Measurements from ENCODE around the gene TP63.
A peak's percentile ranks its signal among the peaks of the same experiment; 100 is the strongest.

The TP63 gene

GRCh38 chr3:189776149-189776824, 145.1 kb downstream of the TP63 start:
- Mint-ChIP-seq H3K27ac (no peak overlapping the region), H3K4me1 (no peaks in the 10 kb centered on the region), H3K27me3 (no peaks in the 10 kb centered on the region), H3K9me3 (no peaks in the 10 kb centered on the region), H3K4me3 (no peak overlapping the region), H3K36me3 (no peaks in the 10 kb centered on the region)
- DNase-seq (no peak), ATAC-seq (replicated peaks) (no peak)

GRCh38 chr3:189778340-189778950, 147.3 kb downstream of the TP63 start:
- ATAC-seq (replicated peaks) (peak in 1 of 2 donors; percentile 51), DNase-seq (no peak)
- Mint-ChIP-seq H3K4me3 (no peak overlapping the region), H3K4me1 (no peaks in the 10 kb centered on the region), H3K27ac (no peak overlapping the region), H3K36me3 (no peaks in the 10 kb centered on the region), H3K27me3 (no peaks in the 10 kb centered on the region), H3K9me3 (no peaks in the 10 kb centered on the region)

DNA sequence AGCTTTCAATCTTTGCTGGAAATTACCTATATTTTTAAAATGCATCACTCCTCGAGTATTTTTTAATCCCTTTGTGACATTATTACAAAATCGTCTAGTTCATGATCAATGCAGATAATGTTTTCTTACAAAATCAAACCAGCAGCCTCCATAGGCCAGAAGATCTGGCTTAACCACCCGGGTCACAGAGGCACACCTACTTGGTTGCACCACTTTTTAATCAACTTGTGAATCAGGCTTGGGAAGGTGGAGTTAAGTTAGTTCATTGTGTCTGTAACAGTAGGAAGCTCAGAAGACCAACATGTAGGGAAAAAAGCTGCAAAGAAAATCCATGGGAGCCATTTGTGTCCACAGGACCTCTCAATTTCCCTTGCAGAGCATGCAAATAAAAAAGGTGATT, 148.0 kb downstream of the TP63 start:
- no peaks in the 10 kb centered on the region for H3K27me3 Mint-ChIP-seq
- no peak overlapping the region for H3K4me3 Mint-ChIP-seq
- H3K9me3 Mint-ChIP-seq: no peaks in the 10 kb centered on the region
- no peak for DNase-seq
- H3K27ac Mint-ChIP-seq: no peak overlapping the region
- H3K4me1 Mint-ChIP-seq: no peaks in the 10 kb centered on the region
- no peak for ATAC-seq (replicated peaks)
- no peaks in the 10 kb centered on the region for H3K36me3 Mint-ChIP-seq

GRCh38 chr3:189780546-189781270, 149.5 kb downstream of the TP63 start:
- H3K27me3 Mint-ChIP-seq: no peaks in the 10 kb centered on the region
- H3K9me3 Mint-ChIP-seq: no peaks in the 10 kb centered on the region
- no peak overlapping the region for H3K4me3 Mint-ChIP-seq
- DNase-seq (no peak), ATAC-seq (replicated peaks) (no peak)
- no peaks in the 10 kb centered on the region for H3K4me1 Mint-ChIP-seq
- no peak overlapping the region for H3K27ac Mint-ChIP-seq
- H3K36me3 Mint-ChIP-seq: no peaks in the 10 kb centered on the region

GRCh38 chr3:189781415-189781814, 150.2 kb downstream of the TP63 start:
- Mint-ChIP-seq H3K4me1 (no peaks in the 10 kb centered on the region), H3K36me3 (no peaks in the 10 kb centered on the region), H3K4me3 (no peak overlapping the region), H3K27me3 (no peaks in the 10 kb centered on the region), H3K9me3 (no peaks in the 10 kb centered on the region), H3K27ac (no peak overlapping the region)
- ATAC-seq (replicated peaks): no peak
- no peak for DNase-seq

GRCh38 chr3:189786479-189787064, 155.4 kb downstream of the TP63 start:
- no peak overlapping the region for H3K4me3 Mint-ChIP-seq
- no peaks in the 10 kb centered on the region for H3K27me3 Mint-ChIP-seq
- H3K27ac Mint-ChIP-seq: no peak overlapping the region
- DNase-seq: no peak
- peaks cover 0 to 3% of the 10 kb centered on the region in 2 donors for H3K4me1 Mint-ChIP-seq
- no peaks in the 10 kb centered on the region for H3K36me3 Mint-ChIP-seq
- H3K9me3 Mint-ChIP-seq: no peaks in the 10 kb centered on the region
- no peak for ATAC-seq (replicated peaks)

DNA sequence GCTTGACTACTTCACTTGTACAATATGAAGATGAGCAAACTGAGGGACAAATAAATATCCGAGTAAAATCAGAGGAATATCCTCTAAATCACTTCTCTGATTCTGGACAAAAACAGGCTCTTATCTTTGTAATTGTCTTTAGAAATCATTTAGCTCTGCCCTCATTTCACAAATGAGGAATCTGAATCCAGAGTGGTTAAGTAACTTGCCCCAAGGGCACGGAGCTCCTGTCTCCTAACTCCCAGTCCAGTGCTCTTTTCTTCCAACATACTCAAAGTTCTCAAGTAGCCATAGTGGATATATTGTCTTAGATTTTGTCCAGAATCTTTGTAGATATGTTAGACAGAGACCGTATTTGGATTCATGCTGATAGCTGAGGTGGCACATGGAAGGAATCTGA, 156.0 kb downstream of the TP63 start:
- Mint-ChIP-seq H3K27me3 (no peaks in the 10 kb centered on the region), H3K4me3 (no peak overlapping the region), H3K4me1 (peaks cover 0 to 3% of the 10 kb centered on the region in 2 donors), H3K9me3 (no peaks in the 10 kb centered on the region), H3K27ac (no peak overlapping the region), H3K36me3 (no peaks in the 10 kb centered on the region)
- ATAC-seq (replicated peaks): no peak
- DNase-seq: no peak

DNA sequence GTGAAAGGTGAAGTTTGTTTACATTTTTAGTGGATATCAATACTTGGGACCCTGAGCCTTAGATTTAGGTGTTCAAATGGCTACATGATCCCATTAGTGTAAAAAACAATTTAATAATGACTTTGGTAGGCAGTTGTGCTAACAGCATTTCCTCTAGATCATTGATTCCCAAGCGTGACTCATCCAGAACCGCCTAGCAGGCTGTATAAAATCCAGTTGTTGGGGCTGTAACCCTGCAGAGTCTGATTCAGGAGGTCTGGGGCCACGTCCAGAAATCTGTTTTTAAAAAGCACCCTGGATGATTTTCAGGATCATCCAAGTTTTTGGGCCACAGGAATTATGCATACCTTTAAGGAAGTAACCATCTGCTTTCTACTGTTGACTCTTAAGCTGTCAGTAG, 156.4 kb downstream of the TP63 start:
- no peak overlapping the region for H3K4me3 Mint-ChIP-seq
- H3K36me3 Mint-ChIP-seq: no peaks in the 10 kb centered on the region
- no peaks in the 10 kb centered on the region for H3K27me3 Mint-ChIP-seq
- H3K4me1 Mint-ChIP-seq: peaks cover 0 to 3% of the 10 kb centered on the region in 2 donors
- H3K9me3 Mint-ChIP-seq: no peaks in the 10 kb centered on the region
- ATAC-seq (replicated peaks): no peak
- no peak overlapping the region for H3K27ac Mint-ChIP-seq
- DNase-seq: no peak

- H3K4me1 Mint-ChIP-seq: peaks cover 0 to 3% of the 10 kb centered on the region in 2 donors
- no peak for ATAC-seq (replicated peaks)
- H3K36me3 Mint-ChIP-seq: no peaks in the 10 kb centered on the region
- peak overlapping the region; percentile 62 for H3K27ac Mint-ChIP-seq
- no peaks in the 10 kb centered on the region for H3K9me3 Mint-ChIP-seq
- DNase-seq: no peak
- no peak overlapping the region for H3K4me3 Mint-ChIP-seq
- H3K27me3 Mint-ChIP-seq: no peaks in the 10 kb centered on the region
Observed at GRCh38 chr3:189789432-189789831, 158.2 kb downstream of the TP63 start.

- ATAC-seq (replicated peaks) (no peak), DNase-seq (no peak)
- H3K4me1 Mint-ChIP-seq: peaks cover 0 to 3% of the 10 kb centered on the region in 2 donors
- H3K27me3 Mint-ChIP-seq: no peaks in the 10 kb centered on the region
- H3K4me3 Mint-ChIP-seq: no peak overlapping the region
- no peak overlapping the region for H3K27ac Mint-ChIP-seq
- H3K36me3 Mint-ChIP-seq: no peaks in the 10 kb centered on the region
- no peaks in the 10 kb centered on the region for H3K9me3 Mint-ChIP-seq
Observed at GRCh38 chr3:189790658-189791057, 159.5 kb downstream of the TP63 start.

DNA sequence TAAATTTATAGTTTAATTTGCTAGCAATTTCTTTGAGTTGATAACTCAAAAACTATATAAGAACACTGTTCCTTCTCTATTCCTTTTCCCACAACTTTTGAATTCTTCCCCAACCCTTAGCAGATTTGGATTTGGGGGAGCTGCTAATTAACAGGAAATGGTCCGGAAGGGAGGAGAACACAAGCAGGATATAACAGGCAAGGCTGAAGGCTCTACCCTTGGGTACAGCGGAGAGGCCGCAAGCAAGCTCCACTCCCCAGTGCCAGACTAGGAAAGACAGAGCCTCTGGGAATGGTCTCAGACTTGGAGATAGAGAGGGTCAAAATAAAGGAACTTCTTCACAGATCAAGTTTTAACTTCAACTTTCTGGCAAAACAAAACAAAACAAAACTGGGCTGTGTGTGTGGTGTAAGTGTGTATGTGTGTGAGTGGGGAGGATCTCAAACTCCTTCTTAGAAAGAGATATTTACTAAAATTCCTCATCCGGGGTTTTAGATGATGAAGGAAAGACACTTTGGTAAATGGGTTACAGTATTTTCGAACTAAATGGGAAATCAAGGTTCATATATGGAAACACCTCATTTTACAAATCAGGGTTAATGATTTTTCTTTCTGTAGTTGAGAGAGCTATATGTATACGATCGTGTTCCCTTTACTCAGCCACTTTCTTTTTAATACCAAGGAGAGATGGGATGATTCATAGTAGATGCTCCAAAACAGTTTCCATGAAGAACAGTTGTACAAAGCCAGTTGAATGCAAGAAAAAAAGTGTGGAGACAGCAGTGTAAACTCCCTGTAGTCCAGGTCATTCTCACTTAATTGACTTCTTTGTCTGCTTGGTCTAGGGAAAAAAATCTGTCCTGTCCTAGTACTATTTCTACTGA, 161.1 kb downstream of the TP63 start:
- H3K27me3 Mint-ChIP-seq: no peaks in the 10 kb centered on the region
- H3K9me3 Mint-ChIP-seq: no peaks in the 10 kb centered on the region
- no peak overlapping the region for H3K27ac Mint-ChIP-seq
- no peak overlapping the region for H3K4me3 Mint-ChIP-seq
- no peaks in the 10 kb centered on the region for H3K36me3 Mint-ChIP-seq
- H3K4me1 Mint-ChIP-seq: peaks cover 0 to 3% of the 10 kb centered on the region in 2 donors
- DNase-seq (no peak), ATAC-seq (replicated peaks) (no peak)

DNA sequence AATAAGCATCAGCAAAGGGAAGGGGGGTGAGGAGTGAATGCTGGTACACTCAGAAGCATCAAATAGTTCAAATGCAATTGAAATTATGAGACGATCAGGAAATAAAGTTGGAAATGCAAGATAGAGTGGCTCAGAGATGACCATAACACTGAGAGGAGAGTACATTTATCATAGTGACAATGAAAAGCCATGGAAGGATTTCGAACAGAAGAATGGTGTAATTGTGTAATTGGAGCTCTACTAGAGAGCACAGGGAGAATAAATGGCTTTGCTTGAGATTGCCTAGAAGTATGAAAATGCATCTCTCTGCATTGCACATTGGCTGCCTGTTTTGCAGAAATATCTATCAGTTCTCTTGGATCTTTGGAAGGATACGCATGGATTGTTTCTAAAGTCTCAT, 163.3 kb downstream of the TP63 start:
- peaks cover 0 to 3% of the 10 kb centered on the region in 2 donors for H3K4me1 Mint-ChIP-seq
- ATAC-seq (replicated peaks) (no peak), DNase-seq (no peak)
- no peak overlapping the region for H3K4me3 Mint-ChIP-seq
- H3K9me3 Mint-ChIP-seq: no peaks in the 10 kb centered on the region
- no peaks in the 10 kb centered on the region for H3K27me3 Mint-ChIP-seq
- no peak overlapping the region for H3K27ac Mint-ChIP-seq
- no peaks in the 10 kb centered on the region for H3K36me3 Mint-ChIP-seq

GRCh38 chr3:189797103-189797750, 166.0 kb downstream of the TP63 start:
- Mint-ChIP-seq H3K9me3 (no peaks in the 10 kb centered on the region), H3K36me3 (no peaks in the 10 kb centered on the region), H3K4me1 (no peaks in the 10 kb centered on the region), H3K4me3 (no peak overlapping the region), H3K27ac (no peak overlapping the region), H3K27me3 (no peaks in the 10 kb centered on the region)
- no peak for DNase-seq
- ATAC-seq (replicated peaks): no peak

DNA sequence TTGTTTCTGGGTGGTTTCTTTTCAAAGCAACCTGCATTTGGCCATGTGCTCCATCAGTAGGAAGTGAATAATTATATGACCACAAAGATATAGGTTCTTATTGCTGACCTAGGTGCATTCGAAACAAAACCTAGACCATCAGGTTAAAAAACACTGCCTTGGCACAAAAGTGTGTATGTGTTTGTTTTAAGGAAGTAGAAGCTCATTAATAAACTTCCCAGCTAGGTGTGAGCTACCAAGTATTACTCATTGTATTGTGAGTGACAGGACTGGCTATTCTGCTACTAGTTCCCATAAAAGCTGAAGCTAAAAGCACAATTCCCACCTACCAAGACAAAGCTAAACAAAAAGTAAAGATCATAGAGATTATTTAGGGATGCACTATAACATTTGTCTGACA, 168.2 kb downstream of the TP63 start:
- H3K4me1 Mint-ChIP-seq: no peaks in the 10 kb centered on the region

More for the DNA sequence above, 168.2 kb downstream of the TP63 start:
- no peak for ATAC-seq (replicated peaks)
- DNase-seq: no peak
- no peak overlapping the region for H3K4me3 Mint-ChIP-seq
- no peaks in the 10 kb centered on the region for H3K9me3 Mint-ChIP-seq
- H3K27ac Mint-ChIP-seq: no peak overlapping the region
- no peaks in the 10 kb centered on the region for H3K27me3 Mint-ChIP-seq
- no peaks in the 10 kb centered on the region for H3K36me3 Mint-ChIP-seq
